ENCODE results near the gene SUN2. TPM values are rescaled to one million over a fixed set of nuclear protein-coding genes. Genes with fewer than 3 reads are reported as not detected.

SUN2 gene
- total and polyA plus RNA-seq, 2 experiments from 2014 or later, result 28.0 to 105 TPM

DNA sequence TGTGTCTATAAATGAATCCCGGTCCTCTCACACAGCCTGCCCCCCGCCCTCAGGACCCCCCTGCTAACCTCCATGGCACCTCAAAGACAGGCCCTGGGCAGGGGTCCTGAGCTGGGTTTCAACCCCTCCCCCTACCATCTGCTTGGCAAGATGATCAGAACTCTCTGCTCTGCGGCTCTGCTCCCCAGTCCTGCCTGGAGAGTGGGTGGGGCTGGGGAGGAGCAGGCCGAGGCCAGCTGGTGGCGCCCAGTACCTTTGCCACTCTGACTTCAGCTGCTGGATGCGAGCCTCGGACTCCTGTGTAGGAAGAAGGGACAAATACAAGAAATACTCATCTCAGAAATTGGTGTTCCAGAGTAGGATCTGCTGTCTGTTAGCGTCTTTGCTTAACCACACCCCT is 15.0 kb downstream of the SUN2 start:
- Histone ChIP-seq H3K4me3 (no peak overlapping the region), H3K27ac (no peak overlapping the region), H3K4me1 (ENCODE audit: low read depth) (no peaks in the 10 kb centered on the region), H3K27me3 (no peaks in the 10 kb centered on the region), H3K36me3 (peaks cover 58% of the 10 kb centered on the region), H3K9me3 (ENCODE audit: low read depth) (no peaks in the 10 kb centered on the region)
- DNase-seq (ENCODE audit: low read depth in 1 of 2, low spot score in 1 of 2), result no peak
- TF ChIP-seq, protein P1, sequence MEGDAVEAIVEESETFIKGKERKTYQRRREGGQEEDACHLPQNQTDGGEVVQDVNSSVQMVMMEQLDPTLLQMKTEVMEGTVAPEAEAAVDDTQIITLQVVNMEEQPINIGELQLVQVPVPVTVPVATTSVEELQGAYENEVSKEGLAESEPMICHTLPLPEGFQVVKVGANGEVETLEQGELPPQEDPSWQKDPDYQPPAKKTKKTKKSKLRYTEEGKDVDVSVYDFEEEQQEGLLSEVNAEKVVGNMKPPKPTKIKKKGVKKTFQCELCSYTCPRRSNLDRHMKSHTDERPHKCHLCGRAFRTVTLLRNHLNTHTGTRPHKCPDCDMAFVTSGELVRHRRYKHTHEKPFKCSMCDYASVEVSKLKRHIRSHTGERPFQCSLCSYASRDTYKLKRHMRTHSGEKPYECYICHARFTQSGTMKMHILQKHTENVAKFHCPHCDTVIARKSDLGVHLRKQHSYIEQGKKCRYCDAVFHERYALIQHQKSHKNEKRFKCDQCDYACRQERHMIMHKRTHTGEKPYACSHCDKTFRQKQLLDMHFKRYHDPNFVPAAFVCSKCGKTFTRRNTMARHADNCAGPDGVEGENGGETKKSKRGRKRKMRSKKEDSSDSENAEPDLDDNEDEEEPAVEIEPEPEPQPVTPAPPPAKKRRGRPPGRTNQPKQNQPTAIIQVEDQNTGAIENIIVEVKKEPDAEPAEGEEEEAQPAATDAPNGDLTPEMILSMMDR (IDR thresholded peaks at IDR 0.05; ENCODE audit: low read depth, low read length), result no peak

DNA sequence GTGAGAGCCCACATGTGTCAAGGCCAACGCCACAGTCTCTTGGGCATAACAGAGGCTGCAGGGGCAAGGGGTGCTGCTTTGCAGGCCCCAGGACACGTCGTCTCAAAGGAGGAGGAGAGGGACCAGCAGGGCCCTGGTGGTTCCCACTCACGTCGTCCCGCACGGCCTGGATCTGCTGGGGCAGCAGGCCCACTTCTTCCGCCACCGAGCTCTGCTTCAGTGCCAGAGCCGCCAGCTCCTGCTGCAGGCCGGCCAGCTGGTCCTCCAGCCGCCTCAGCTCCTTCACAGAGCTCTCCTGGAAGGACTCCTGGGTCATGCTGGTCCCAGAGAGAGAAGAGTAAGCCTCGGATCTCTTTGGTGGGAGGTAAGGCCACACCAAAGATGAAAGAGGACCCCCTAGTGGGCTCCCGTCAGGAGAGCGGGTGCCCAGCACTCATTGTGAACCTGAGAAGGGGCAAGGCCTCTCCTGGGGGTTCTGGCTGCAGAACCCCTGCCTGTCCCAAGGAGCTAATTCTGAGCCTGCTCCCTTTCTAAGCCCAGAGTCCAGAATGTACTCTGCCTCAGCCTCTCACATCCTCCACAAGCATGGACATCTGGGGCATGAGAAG is 15.6 kb downstream of the SUN2 start:
- Histone ChIP-seq H3K4me3 (no peak overlapping the region), H3K36me3 (peaks cover 53% of the 10 kb centered on the region), H3K27me3 (no peaks in the 10 kb centered on the region)

DNA sequence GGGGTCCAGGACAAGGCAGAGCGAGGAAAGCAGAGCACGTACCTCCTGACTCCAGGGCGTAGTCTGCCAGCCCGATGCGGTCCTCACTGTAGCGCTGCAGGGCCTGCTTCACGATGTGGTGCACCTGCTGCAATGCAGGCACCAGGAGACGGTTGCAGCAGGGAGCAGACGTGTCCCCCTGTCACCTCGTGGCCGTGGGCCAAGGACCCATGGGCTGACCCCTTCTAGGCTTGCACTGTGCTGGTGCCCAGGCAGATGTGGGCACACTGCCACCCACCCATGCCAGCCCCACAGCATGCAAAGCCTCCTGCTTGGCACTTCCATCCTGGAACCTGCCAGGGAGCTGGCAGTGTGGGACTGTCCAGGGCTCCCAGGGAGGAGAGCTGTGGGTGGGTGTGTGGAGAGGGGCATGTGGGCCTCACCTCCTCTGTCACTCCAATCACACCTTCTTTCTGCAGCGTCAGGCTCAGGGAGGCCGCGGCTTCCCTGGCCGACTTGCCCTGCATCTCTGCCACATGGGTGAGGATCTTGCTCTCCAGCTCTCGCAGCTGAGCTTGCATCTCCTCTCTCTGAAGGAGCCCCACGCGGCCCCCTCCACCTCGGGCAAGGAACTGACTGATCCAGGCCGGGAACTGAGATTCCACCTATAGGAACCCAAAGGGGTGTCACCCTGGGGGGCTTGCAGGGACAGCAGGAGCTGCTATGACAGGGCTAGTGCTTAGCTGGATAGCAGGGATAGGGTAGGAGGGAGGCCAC is 16.3 kb downstream of the SUN2 start:
- DNase-seq (ENCODE audit: low read depth in 1 of 2, low spot score in 1 of 2), result no peak
- TF ChIP-seq, protein P1 (IDR thresholded peaks at IDR 0.05; ENCODE audit: low read depth, low read length), result no peak
- Histone ChIP-seq H3K27ac (no peak overlapping the region), H3K27me3 (no peaks in the 10 kb centered on the region), H3K36me3 (peaks cover 46% of the 10 kb centered on the region), H3K4me1 (ENCODE audit: low read depth) (no peaks in the 10 kb centered on the region), H3K9me3 (ENCODE audit: low read depth) (no peaks in the 10 kb centered on the region), H3K4me3 (no peak overlapping the region)

More for the DNA sequence above, 15.6 kb downstream of the SUN2 start:
- TF ChIP-seq, protein P1 (IDR thresholded peaks at IDR 0.05; ENCODE audit: low read depth, low read length), result no peak
- no peak overlapping the region for H3K27ac ChIP-seq
- H3K4me1 ChIP-seq (ENCODE audit: low read depth), result no peaks in the 10 kb centered on the region
- H3K9me3 ChIP-seq (ENCODE audit: low read depth), result no peaks in the 10 kb centered on the region
- DNase-seq (ENCODE audit: low read depth in 1 of 2, low spot score in 1 of 2), result no peak

DNA sequence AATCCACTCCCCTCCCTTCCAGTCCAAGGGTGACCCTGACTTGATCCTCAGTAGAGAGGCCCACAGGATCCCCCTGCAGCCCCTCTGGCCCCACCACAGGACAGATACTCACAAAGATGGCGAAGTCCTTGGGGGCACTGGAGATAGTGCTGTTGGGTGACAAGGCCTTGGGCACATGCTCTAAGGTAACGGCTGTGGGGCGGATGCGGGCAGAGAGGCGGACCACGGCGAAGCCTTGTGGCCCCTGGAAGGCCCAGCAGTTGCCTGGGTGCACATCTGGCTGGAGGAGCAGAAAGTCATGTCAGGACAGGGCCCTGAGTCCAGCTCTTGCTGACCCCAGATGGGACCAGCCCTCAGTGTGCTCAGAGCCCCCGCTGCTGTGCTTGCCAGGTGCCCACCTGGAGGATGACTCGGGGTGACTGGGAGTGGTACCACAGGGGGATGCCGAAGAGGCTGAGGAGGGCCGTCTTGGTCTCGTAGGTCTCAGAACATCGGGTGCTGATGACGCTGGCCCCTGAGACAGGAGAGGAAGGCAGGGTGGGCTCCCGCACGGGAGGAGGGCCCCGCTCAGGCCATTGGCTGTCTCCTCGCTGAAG is 17.2 kb downstream of the SUN2 start:
- Histone ChIP-seq H3K4me1 (ENCODE audit: low read depth) (no peaks in the 10 kb centered on the region), H3K27me3 (no peaks in the 10 kb centered on the region), H3K27ac (no peak overlapping the region), H3K9me3 (ENCODE audit: low read depth) (no peaks in the 10 kb centered on the region), H3K36me3 (peaks cover 42% of the 10 kb centered on the region), H3K4me3 (no peak overlapping the region)
- DNase-seq (ENCODE audit: low read depth in 1 of 2, low spot score in 1 of 2), result no peak
- TF ChIP-seq, protein P1 (IDR thresholded peaks at IDR 0.05; ENCODE audit: low read depth, low read length), result no peak

DNA sequence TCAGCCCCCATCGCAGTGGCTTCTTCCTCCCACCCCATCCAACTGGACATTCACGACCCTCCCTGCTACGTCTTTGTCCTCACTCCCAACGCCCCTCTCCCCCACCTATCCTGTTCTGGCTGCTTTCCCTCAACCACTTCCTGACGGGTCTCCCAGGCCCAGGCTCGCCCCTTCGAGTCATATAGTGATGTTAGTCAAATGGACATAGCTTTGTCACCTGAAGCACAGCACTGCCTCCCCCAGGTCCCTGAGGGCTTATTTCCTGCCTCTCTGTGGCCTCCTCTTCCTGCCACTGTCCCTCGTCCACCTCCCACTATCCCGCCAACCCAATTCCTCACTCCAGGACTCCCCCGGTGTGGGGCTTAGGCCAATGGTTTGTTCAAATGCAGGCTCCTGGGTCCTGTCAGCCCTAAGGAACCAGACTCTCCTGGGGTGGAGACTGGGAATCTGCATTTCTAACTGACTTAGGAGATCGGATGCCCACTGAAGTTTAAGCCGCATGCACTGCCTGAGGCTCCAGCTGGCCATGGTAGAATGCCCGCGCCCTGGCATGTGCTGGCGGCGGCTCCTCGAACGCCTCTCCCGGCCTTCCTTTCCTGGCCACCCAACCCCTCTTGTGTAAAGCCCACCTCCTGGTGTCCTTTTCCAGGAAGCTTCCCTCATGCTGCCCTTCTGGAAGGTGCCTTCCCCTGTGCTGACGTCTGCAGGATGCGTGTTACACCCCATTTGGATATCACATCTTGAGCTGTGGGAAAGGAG is 18.3 kb downstream of the SUN2 start:
- Histone ChIP-seq H3K4me1 (ENCODE audit: low read depth) (no peaks in the 10 kb centered on the region), H3K4me3 (no peak overlapping the region), H3K27ac (no peak overlapping the region), H3K27me3 (no peaks in the 10 kb centered on the region), H3K36me3 (peaks cover 42% of the 10 kb centered on the region), H3K9me3 (ENCODE audit: low read depth) (no peaks in the 10 kb centered on the region)
- DNase-seq (ENCODE audit: low read depth in 1 of 2, low spot score in 1 of 2), result no peak
- TF ChIP-seq, protein P1 (IDR thresholded peaks at IDR 0.05; ENCODE audit: low read depth, low read length), result no peak

All from cardiac muscle cell (in vitro differentiated cells and primary cell).